ENCODE results near the gene EMP2. TPM values are rescaled to one million over a fixed set of nuclear protein-coding genes. Genes with fewer than 3 reads are reported as not detected.
"Not testable (repeated sequence)": the region's sequence is repeated elsewhere in the genome, so short reads cannot be mapped to it uniquely, and the experiment has no call there.

The EMP2 gene
- polyA plus RNA-seq, 1 donor from 2014 or later: 0.14 TPM

- no peaks in the 10 kb centered on the region for H3F3A ChIP-seq (ENCODE audit: insufficient read depth, low read length, poor library complexity, severe bottlenecking)
- no peak for TF ChIP-seq RAD21 (conservative IDR thresholded peaks at IDR 0.05)
- TF ChIP-seq EP300 (conservative IDR thresholded peaks at IDR 0.05; ENCODE audit: poor library complexity, severe bottlenecking): no peak
- TF ChIP-seq CTCF (IDR thresholded peaks at IDR 0.05; ENCODE audit: poor library complexity, severe bottlenecking): no peak
- TF ChIP-seq MXI1 (conservative IDR thresholded peaks at IDR 0.05; ENCODE audit: poor library complexity, severe bottlenecking): no peak
- TF ChIP-seq POLR2AphosphoS5 (IDR thresholded peaks at IDR 0.05): no peak
- no peak for TF ChIP-seq REST (IDR thresholded peaks at IDR 0.05; ENCODE audit: borderline replicate concordance)
- TF ChIP-seq EZH2 (IDR thresholded peaks at IDR 0.05; ENCODE audit: borderline replicate concordance, insufficient read depth, low read length, poor library complexity, severe bottlenecking): no peak
- TF ChIP-seq SMC3 (conservative IDR thresholded peaks at IDR 0.05; ENCODE audit: poor library complexity): no peak
- TF ChIP-seq TAF1 (IDR thresholded peaks at IDR 0.05; ENCODE audit: low read depth): no peak
- H3K27me3 ChIP-seq (ENCODE audit: insufficient read depth, low read depth, low read length): no peaks in the 10 kb centered on the region
Observed at GRCh38 chr16:10536814-10537389, 43.5 kb downstream of the EMP2 start.

GRCh38 chr16:10536328-10536727 is 44.1 kb downstream of the EMP2 start:
- not testable (repeated sequence) for H3F3A ChIP-seq (ENCODE audit: insufficient read depth, low read length, poor library complexity, severe bottlenecking); H3K4me3 ChIP-seq (ENCODE audit: low read length)

More at GRCh38 chr16:10536814-10537389, 43.5 kb downstream of the EMP2 start:
- H3K4me3 ChIP-seq (ENCODE audit: low read length): no peak overlapping the region
- no peaks in the 10 kb centered on the region for H3K79me2 ChIP-seq (replicated peaks; ENCODE audit: insufficient read depth, low read length)
- H4K20me1 ChIP-seq (ENCODE audit: insufficient read depth): no peaks in the 10 kb centered on the region
- no peak overlapping the region for H3K27ac ChIP-seq (ENCODE audit: low read length)
- H3K4me2 ChIP-seq (ENCODE audit: low read length): no peak overlapping the region
- H3K9ac ChIP-seq (ENCODE audit: low read length): no peak overlapping the region
- no peaks in the 10 kb centered on the region for H3K36me3 ChIP-seq (ENCODE audit: insufficient read depth, low read length)
- H2AFZ ChIP-seq (ENCODE audit: low read depth, low read length): no peak overlapping the region
- H3K9me3 ChIP-seq (ENCODE audit: low read length): no peaks in the 10 kb centered on the region
- H3K9me2 ChIP-seq (ENCODE audit: insufficient read depth, low read length): no peaks in the 10 kb centered on the region

GRCh38 chr16:10535461-10535860 is 44.9 kb downstream of the EMP2 start:
- no peaks in the 10 kb centered on the region for H4K20me1 ChIP-seq (ENCODE audit: insufficient read depth)
- H3K9me2 ChIP-seq (ENCODE audit: insufficient read depth, low read length): no peaks in the 10 kb centered on the region
- TF ChIP-seq CTCF (IDR thresholded peaks at IDR 0.05; ENCODE audit: poor library complexity, severe bottlenecking) (no peak), TAF1 (IDR thresholded peaks at IDR 0.05; ENCODE audit: low read depth) (no peak), RAD21 (conservative IDR thresholded peaks at IDR 0.05) (no peak)
- H3K27ac ChIP-seq (ENCODE audit: low read length): no peak overlapping the region
- H3K9ac ChIP-seq (ENCODE audit: low read length): no peak overlapping the region
- H3F3A ChIP-seq (ENCODE audit: insufficient read depth, low read length, poor library complexity, severe bottlenecking): no peaks in the 10 kb centered on the region
- no peaks in the 10 kb centered on the region for H3K36me3 ChIP-seq (ENCODE audit: insufficient read depth, low read length)
- no peak overlapping the region for H2AFZ ChIP-seq (ENCODE audit: low read depth, low read length)
- no peak overlapping the region for H3K4me3 ChIP-seq (ENCODE audit: low read length)
- no peaks in the 10 kb centered on the region for H3K27me3 ChIP-seq (ENCODE audit: insufficient read depth, low read depth, low read length)
- H3K9me3 ChIP-seq (ENCODE audit: low read length): no peaks in the 10 kb centered on the region
- no peak overlapping the region for H3K4me2 ChIP-seq (ENCODE audit: low read length)
- H3K79me2 ChIP-seq (replicated peaks; ENCODE audit: insufficient read depth, low read length): no peaks in the 10 kb centered on the region

More at GRCh38 chr16:10536328-10536727, 44.1 kb downstream of the EMP2 start:
- H3K27me3 ChIP-seq (ENCODE audit: insufficient read depth, low read depth, low read length); H3K9me2 ChIP-seq (ENCODE audit: insufficient read depth, low read length); H3K9me3 ChIP-seq (ENCODE audit: low read length); H4K20me1 ChIP-seq (ENCODE audit: insufficient read depth); H3K79me2 ChIP-seq (replicated peaks; ENCODE audit: insufficient read depth, low read length); H3K27ac ChIP-seq (ENCODE audit: low read length); H3K9ac ChIP-seq (ENCODE audit: low read length); H2AFZ ChIP-seq (ENCODE audit: low read depth, low read length); H3K36me3 ChIP-seq (ENCODE audit: insufficient read depth, low read length); H3K4me2 ChIP-seq (ENCODE audit: low read length): not testable (repeated sequence)

Data from neural cell (in vitro differentiated cells).